Right lobe of liver (tissue), 4 donors: Measurements from ENCODE around the gene COL5A1.

Source experiments
- POLR2A ChIP-seq: fragments of 450-650 bp; IDR thresholded peaks from one replicate; pipeline ENCODE4 v1.6.1; 2017; ENCODE audit warnings: antibody characterized with exemption, mild to moderate bottlenecking
- TF ChIP-seq, protein P1 (sequence below), 4 donors: fragments of 200-600 bp in 3 of 4; fragments of 450-650 bp in 1 of 4; IDR thresholded peaks; one replicate each; pipeline versions ENCODE4 v1.5.1 to v1.8.0; 2016 to 2022; ENCODE audit warnings: antibody characterized with exemption in 4 of 4, mild to moderate bottlenecking in 2 of 4
- donor health status: DM: no; HTN: no; CAD: no.
- donor health status: DM: no; HTN: no; CAD: no.
- donor health status: DM: no; HTN: yes; CAD: no.

DNA sequence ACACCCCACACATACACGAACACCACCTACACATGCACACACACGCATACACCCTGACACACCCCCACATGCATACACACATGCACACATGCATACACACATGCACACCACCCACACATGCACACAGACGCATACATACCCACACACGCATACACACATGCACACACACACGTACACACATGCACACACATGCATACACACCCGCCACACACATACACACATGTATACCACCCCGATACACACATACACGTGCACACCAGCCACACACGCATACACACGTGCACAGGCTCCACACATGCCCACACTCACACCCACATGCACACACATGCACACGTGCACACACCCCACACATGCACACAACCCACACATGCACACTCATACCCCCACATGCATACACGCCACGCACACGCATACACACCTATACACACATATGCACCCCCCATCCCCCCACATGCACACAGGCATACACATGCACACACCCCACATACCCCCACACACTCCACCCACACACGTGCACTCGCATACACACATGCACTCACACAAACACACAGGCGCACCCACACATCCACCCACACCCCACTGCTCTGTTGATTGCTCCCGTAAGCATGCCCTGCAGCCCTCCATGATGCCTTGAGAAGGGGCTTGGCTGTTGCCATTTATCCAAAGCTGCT lies 119.3 kb downstream of the COL5A1 start:
- TF ChIP-seq POLR2A: no peak
- TF ChIP-seq, protein P1, sequence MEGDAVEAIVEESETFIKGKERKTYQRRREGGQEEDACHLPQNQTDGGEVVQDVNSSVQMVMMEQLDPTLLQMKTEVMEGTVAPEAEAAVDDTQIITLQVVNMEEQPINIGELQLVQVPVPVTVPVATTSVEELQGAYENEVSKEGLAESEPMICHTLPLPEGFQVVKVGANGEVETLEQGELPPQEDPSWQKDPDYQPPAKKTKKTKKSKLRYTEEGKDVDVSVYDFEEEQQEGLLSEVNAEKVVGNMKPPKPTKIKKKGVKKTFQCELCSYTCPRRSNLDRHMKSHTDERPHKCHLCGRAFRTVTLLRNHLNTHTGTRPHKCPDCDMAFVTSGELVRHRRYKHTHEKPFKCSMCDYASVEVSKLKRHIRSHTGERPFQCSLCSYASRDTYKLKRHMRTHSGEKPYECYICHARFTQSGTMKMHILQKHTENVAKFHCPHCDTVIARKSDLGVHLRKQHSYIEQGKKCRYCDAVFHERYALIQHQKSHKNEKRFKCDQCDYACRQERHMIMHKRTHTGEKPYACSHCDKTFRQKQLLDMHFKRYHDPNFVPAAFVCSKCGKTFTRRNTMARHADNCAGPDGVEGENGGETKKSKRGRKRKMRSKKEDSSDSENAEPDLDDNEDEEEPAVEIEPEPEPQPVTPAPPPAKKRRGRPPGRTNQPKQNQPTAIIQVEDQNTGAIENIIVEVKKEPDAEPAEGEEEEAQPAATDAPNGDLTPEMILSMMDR (IDR thresholded peaks at IDR 0.05): no peak
